ENCODE data around the gene CD163L1. TPM values are rescaled to one million over a fixed set of nuclear protein-coding genes. Genes with fewer than 3 reads are reported as not detected.

Gene CD163L1
- total RNA-seq, 1 donor from 2014 or later: 1.1 TPM

GRCh38 chr12:7403466-7403865 is 40.5 kb downstream of the CD163L1 start:
- no peaks in the 10 kb centered on the region for H3K9me3 Mint-ChIP-seq (ENCODE audit: low read depth)
- no peaks in the 10 kb centered on the region for H3K36me3 Mint-ChIP-seq (ENCODE audit: insufficient read depth)
- H3K4me1 Mint-ChIP-seq (ENCODE audit: low read depth): no peaks in the 10 kb centered on the region
- no peak overlapping the region for H3K4me3 Mint-ChIP-seq (ENCODE audit: low read depth)
- DNase-seq (ENCODE audit: low spot score, unreplicated experiment): no peak
- H3K27me3 Mint-ChIP-seq: no peaks in the 10 kb centered on the region
- no peak for TF ChIP-seq CTCF (IDR thresholded peaks at IDR 0.05; ENCODE audit: unreplicated experiment)
- H3K27ac Mint-ChIP-seq: no peak overlapping the region

- no peak overlapping the region for H3K27ac Mint-ChIP-seq
- no peak overlapping the region for H3K4me3 Mint-ChIP-seq (ENCODE audit: low read depth)
- no peaks in the 10 kb centered on the region for H3K4me1 Mint-ChIP-seq (ENCODE audit: low read depth)
- no peaks in the 10 kb centered on the region for H3K36me3 Mint-ChIP-seq (ENCODE audit: insufficient read depth)
- no peak for TF ChIP-seq CTCF (IDR thresholded peaks at IDR 0.05; ENCODE audit: unreplicated experiment)
- no peak for DNase-seq (ENCODE audit: low spot score, unreplicated experiment)
- no peaks in the 10 kb centered on the region for H3K9me3 Mint-ChIP-seq (ENCODE audit: low read depth)
- H3K27me3 Mint-ChIP-seq: no peaks in the 10 kb centered on the region
Measured at GRCh38 chr12:7399089-7399488, 44.9 kb downstream of the CD163L1 start.

- Mint-ChIP-seq H3K36me3 (ENCODE audit: insufficient read depth) (peaks cover 3% of the 10 kb centered on the region), H3K4me3 (ENCODE audit: low read depth) (no peak overlapping the region), H3K9me3 (ENCODE audit: low read depth) (peaks cover 17% of the 10 kb centered on the region), H3K27ac (no peak overlapping the region), H3K4me1 (ENCODE audit: low read depth) (no peaks in the 10 kb centered on the region), H3K27me3 (no peaks in the 10 kb centered on the region)
- TF ChIP-seq CTCF (IDR thresholded peaks at IDR 0.05; ENCODE audit: unreplicated experiment): no peak
- no peak for DNase-seq (ENCODE audit: low spot score, unreplicated experiment)
Measured at GRCh38 chr12:7396418-7396817, 47.5 kb downstream of the CD163L1 start.

GRCh38 chr12:7395950-7396349 is 48.0 kb downstream of the CD163L1 start:
- no peaks in the 10 kb centered on the region for H3K27me3 Mint-ChIP-seq
- no peak for TF ChIP-seq CTCF (IDR thresholded peaks at IDR 0.05; ENCODE audit: unreplicated experiment)
- peaks cover 17% of the 10 kb centered on the region for H3K9me3 Mint-ChIP-seq (ENCODE audit: low read depth)
- H3K4me1 Mint-ChIP-seq (ENCODE audit: low read depth): no peaks in the 10 kb centered on the region
- DNase-seq (ENCODE audit: low spot score, unreplicated experiment): no peak
- no peak overlapping the region for H3K27ac Mint-ChIP-seq
- peaks cover 3% of the 10 kb centered on the region for H3K36me3 Mint-ChIP-seq (ENCODE audit: insufficient read depth)
- H3K4me3 Mint-ChIP-seq (ENCODE audit: low read depth): no peak overlapping the region

- Mint-ChIP-seq H3K36me3 (ENCODE audit: insufficient read depth) (no peaks in the 10 kb centered on the region), H3K9me3 (ENCODE audit: low read depth) (peaks cover 50% of the 10 kb centered on the region), H3K27me3 (no peaks in the 10 kb centered on the region), H3K4me1 (ENCODE audit: low read depth) (no peaks in the 10 kb centered on the region), H3K27ac (no peak overlapping the region), H3K4me3 (ENCODE audit: low read depth) (no peak overlapping the region)
- DNase-seq (ENCODE audit: low spot score, unreplicated experiment): no peak
- no peak for TF ChIP-seq CTCF (IDR thresholded peaks at IDR 0.05; ENCODE audit: unreplicated experiment)
Measured at GRCh38 chr12:7387289-7387688, 56.7 kb downstream of the CD163L1 start.
